IPS-20b (cell line): ENCODE results near the gene MORN5.
"Not testable (repeated sequence)": the region's sequence is repeated elsewhere in the genome, so short reads cannot be mapped to it uniquely, and the experiment has no call there.

Experiments
- H3K27ac ChIP-seq: one replicate; pipeline ENCODE4 v1.5.1; 2013; ENCODE audit warnings: low read length
- H3K27me3 ChIP-seq: 2 replicates; pipeline ENCODE4 v1.6.1; 2013; ENCODE audit warnings: mild to moderate bottlenecking, low read length, inconsistent platforms; ENCODE audit not compliant: insufficient read depth
- H3K36me3 ChIP-seq: 2 replicates; pipeline ENCODE4 v1.6.1; 2013; ENCODE audit warnings: low read depth, mild to moderate bottlenecking, inconsistent platforms, low read length, moderate library complexity; ENCODE audit not compliant: insufficient read depth
- H3K4me1 ChIP-seq: 2 replicates; pipeline ENCODE4 v1.6.1; 2013; ENCODE audit warnings: mild to moderate bottlenecking, control low read depth, inconsistent platforms, low read length, moderate library complexity; ENCODE audit not compliant: insufficient read depth
- H3K4me3 ChIP-seq: 2 replicates; pipeline ENCODE4 v1.5.1; 2013; ENCODE audit warnings: mild to moderate bottlenecking, low read length, inconsistent platforms
- H3K9ac ChIP-seq: 2 replicates; pipeline ENCODE4 v1.6.1; 2013; ENCODE audit warnings: low read depth, mild to moderate bottlenecking, inconsistent platforms, low read length, moderate library complexity
- H3K9me3 ChIP-seq: 2 replicates; pipeline ENCODE4 v1.6.1; 2013; ENCODE audit warnings: mild to moderate bottlenecking, low read depth, low read length, inconsistent platforms; ENCODE audit not compliant: insufficient read depth

Gene MORN5

GRCh38 chr9:122159026-122159924 is at the start of gene MORN5, which contains the start of gene NDUFA8:
Gene MORN5, plus strand, starts transcription at chr9:122159908. Its CDS starts 65 bp downstream, at chr9:122159973.
Gene NDUFA8, minus strand, starts transcription at chr9:122159779. Its CDS starts 102 bp downstream, at chr9:122159677.
- Histone ChIP-seq H3K36me3 (no peaks in the 10 kb centered on the region), H3K27ac (no peak within 1 kb of the TSS), H3K4me1 (no peaks in the 10 kb centered on the region), H3K27me3 (peaks cover 12% of the 10 kb centered on the region; the same call in 1 of the 2 replicates), H3K9ac (peak within 1 kb of the TSS; percentile 88), H3K4me3 (peak within 1 kb of the TSS; percentile 94), H3K9me3 (peaks cover 10% of the 10 kb centered on the region; the same call in 1 of the 2 replicates)

GRCh38 chr9:122110100-122110833 is 49.4 kb upstream of the MORN5 start:
- no peaks in the 10 kb centered on the region for H3K36me3 ChIP-seq
- H3K27me3 ChIP-seq = no peaks in the 10 kb centered on the region
- H3K4me1 ChIP-seq = no peaks in the 10 kb centered on the region
- H3K9me3 ChIP-seq = no peaks in the 10 kb centered on the region
- no peak overlapping the region for H3K9ac ChIP-seq
- H3K4me3 ChIP-seq = no peak overlapping the region
- no peak overlapping the region for H3K27ac ChIP-seq

DNA sequence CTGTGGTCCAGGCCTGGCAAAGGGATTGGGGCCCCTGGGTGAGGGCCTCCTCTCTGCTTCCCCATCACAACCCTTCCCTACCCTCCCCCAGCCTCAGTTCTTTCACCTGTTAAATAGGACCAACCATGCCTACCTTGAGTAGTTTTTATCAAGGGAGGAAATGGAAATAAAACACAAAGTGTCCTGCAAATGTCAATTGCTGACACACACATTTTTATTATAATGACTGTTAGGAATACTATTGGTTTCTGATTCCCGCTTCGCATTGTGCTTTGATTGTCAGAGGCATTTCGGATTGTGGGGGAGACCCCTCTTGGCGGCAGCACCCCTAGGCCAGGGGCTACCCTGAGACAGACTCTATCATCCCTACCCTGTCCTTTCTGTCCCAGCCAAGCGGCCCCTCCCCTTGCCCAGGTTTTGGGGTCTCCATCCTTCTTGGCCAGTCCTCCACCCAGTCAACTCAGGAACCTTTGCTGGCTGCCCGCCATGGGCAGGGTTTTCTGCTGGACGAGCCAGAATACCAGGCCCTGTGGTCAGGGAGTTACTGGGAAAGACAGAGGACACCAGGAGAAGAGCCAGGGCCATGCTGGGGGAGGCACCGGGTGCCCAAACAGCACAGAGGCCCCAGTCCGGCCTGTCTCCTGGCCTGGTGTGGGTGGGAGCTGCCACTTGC is 48.2 kb upstream of the MORN5 start:
- Histone ChIP-seq H3K4me3 (no peak overlapping the region), H3K27ac (no peak overlapping the region), H3K4me1 (peaks cover 11% of the 10 kb centered on the region), H3K36me3 (no peaks in the 10 kb centered on the region), H3K9me3 (no peaks in the 10 kb centered on the region), H3K9ac (no peak overlapping the region), H3K27me3 (no peaks in the 10 kb centered on the region)

- Histone ChIP-seq H3K4me1 (peaks cover 15% of the 10 kb centered on the region), H3K27me3 (no peaks in the 10 kb centered on the region)
Observed at GRCh38 chr9:122112238-122112637, 47.5 kb upstream of the MORN5 start.

DNA sequence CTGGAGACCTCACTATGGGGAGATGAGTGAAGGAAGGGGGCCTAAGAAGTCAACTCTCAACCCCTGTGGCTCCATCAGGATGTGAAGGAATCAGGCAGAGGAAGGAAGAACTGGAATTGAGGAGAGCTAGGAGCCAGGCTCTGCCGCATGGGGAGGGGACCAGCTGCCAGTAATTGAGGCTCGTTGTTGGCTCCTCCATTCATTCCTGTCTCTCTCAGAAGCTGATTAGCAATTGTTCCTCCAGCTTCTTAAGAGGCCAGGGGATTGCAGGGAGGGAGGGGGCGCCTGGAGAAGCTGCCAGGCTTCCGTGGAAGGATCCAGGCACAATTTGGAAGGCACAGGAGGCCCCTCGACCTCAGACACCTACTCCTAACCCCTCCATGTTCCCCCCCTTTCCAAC is 46.1 kb upstream of the MORN5 start:
- H3K4me1 ChIP-seq = peaks cover 15% of the 10 kb centered on the region
- no peaks in the 10 kb centered on the region for H3K36me3 ChIP-seq
- H3K4me3 ChIP-seq = no peak overlapping the region
- no peaks in the 10 kb centered on the region for H3K9me3 ChIP-seq
- no peaks in the 10 kb centered on the region for H3K27me3 ChIP-seq
- no peak overlapping the region for H3K9ac ChIP-seq
- no peak overlapping the region for H3K27ac ChIP-seq

More at GRCh38 chr9:122112238-122112637, 47.5 kb upstream of the MORN5 start:
- H3K36me3 ChIP-seq = no peaks in the 10 kb centered on the region
- no peak overlapping the region for H3K4me3 ChIP-seq
- no peaks in the 10 kb centered on the region for H3K9me3 ChIP-seq
- no peak overlapping the region for H3K9ac ChIP-seq
- no peak overlapping the region for H3K27ac ChIP-seq

GRCh38 chr9:122115176-122116035 is 44.3 kb upstream of the MORN5 start:
- Histone ChIP-seq H3K27me3 (no peaks in the 10 kb centered on the region), H3K4me3 (no peak overlapping the region), H3K9me3 (no peaks in the 10 kb centered on the region), H3K4me1 (peaks cover 15% of the 10 kb centered on the region), H3K27ac (no peak overlapping the region), H3K9ac (peak overlapping the region; percentile 21; the same call in 1 of the 2 replicates), H3K36me3 (no peaks in the 10 kb centered on the region)

GRCh38 chr9:122116040-122116439 is 43.7 kb upstream of the MORN5 start:
- Histone ChIP-seq H3K9me3 (no peaks in the 10 kb centered on the region), H3K36me3 (no peaks in the 10 kb centered on the region), H3K27me3 (no peaks in the 10 kb centered on the region), H3K27ac (no peak overlapping the region), H3K4me1 (peaks cover 15% of the 10 kb centered on the region), H3K9ac (peak overlapping the region; percentile 67; the same call in 1 of the 2 replicates), H3K4me3 (0 out of 2 replicates have a peak overlapping the region, but pooled peaks have one; percentile 15)

DNA sequence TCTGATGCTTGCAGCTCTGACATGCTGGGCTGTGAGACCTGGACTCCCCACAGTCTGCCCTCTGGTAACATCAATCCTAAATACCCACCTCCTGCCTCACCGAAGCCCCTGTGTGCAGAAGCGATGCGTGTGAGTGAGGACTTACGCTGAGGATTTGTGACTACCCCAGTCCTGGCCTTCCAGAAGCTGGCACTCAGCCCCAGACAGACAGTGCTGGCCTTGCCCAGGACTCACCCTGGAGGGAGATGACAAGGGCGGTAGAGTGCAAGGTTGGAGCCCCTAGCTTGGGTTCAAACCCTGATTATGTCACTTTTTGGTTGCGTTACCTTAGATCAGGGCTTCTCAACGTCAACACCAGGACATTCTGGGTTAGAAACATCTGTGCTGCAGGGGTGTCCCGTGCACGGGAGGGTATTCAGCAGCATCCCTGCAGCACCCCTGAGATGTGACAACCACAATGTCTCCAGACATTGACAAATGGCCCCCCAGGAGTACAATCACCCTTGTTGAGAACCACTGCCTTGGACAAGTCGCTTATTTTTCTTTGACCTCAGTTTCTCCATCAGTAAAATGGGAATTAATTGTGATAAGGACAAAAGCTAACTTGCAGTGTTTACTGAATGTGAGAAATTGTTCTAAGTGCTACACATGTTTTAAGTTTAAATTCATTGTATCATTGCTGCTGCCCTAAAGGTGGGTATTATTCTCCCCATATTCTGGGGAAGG is 43.1 kb upstream of the MORN5 start:
- Histone ChIP-seq H3K9ac (peak overlapping the region; percentile 67; the same call in 1 of the 2 replicates), H3K27ac (no peak overlapping the region), H3K9me3 (no peaks in the 10 kb centered on the region)

GRCh38 chr9:122117241-122117640 is 42.5 kb upstream of the MORN5 start:
- not testable (repeated sequence) for H3K4me3 ChIP-seq, H3K27ac ChIP-seq, H3K27me3 ChIP-seq, H3K36me3 ChIP-seq, H3K9ac ChIP-seq, H3K9me3 ChIP-seq
- H3K4me1 ChIP-seq = peaks cover 15% of the 10 kb centered on the region

More for the DNA sequence above, 43.1 kb upstream of the MORN5 start:
- H3K4me1 ChIP-seq = peaks cover 15% of the 10 kb centered on the region
- H3K4me3 ChIP-seq = 0 out of 2 replicates have a peak overlapping the region, but pooled peaks have one; percentile 15
- H3K36me3 ChIP-seq = no peaks in the 10 kb centered on the region
- no peaks in the 10 kb centered on the region for H3K27me3 ChIP-seq

GRCh38 chr9:122118343-122119165 is 41.2 kb upstream of the MORN5 start:
- H3K4me1 ChIP-seq = peaks cover 15% of the 10 kb centered on the region
- H3K9me3 ChIP-seq = no peaks in the 10 kb centered on the region
- H3K4me3 ChIP-seq = no peak overlapping the region
- no peaks in the 10 kb centered on the region for H3K36me3 ChIP-seq
- H3K9ac ChIP-seq = no peak overlapping the region
- no peaks in the 10 kb centered on the region for H3K27me3 ChIP-seq
- no peak overlapping the region for H3K27ac ChIP-seq
